HepG2 (cell line): ENCODE data around the gene BHLHA9. TPM values are rescaled to one million over a fixed set of nuclear protein-coding genes. Genes with fewer than 3 reads are reported as not detected.

Experiments
- ATAC-seq: fragments of 200-7000 bp; cut with Tn5 transposase; 3 replicates; pipeline ENCODE4 v1.9.1; 2020; ENCODE audit warnings: mild to moderate bottlenecking, moderate library complexity
- BruUV-seq: library from RNA; stranded (reverse); fragments of 400-500 nt; replicated peaks from 2 replicates; lab custom pipeline; 2021; lab: Mats Ljungman, UMichigan
- CTCF ChIA-PET: fragments of 300-600 bp; formaldehyde crosslinking; extraction: SDS; loops from one replicate; lab custom pipeline; 2021; ENCODE audit warnings: low total read pairs, inconsistent platforms, low intra/inter-chr PET ratio; lab: Yijun Ruan, JAX
- POLR2A ChIA-PET: fragments of 350-600 bp; sonication (Branson Sonifier 250); formaldehyde crosslinking; loops from one replicate; lab custom pipeline; 2020; ENCODE audit warnings: antibody characterized with exemption, inconsistent platforms; lab: Yijun Ruan, JAX
- DNase-seq: peaks from one replicate; pipeline ENCODE4 v3.0.0-alpha.2; 2015; ENCODE audit warnings: low spot score
- FAIRE-seq: peaks from 3 replicates; lab custom pipeline; 2011; peaks lifted over from hg19 to GRCh38; lab: Jason Lieb, UNC
- H2AFZ ChIP-seq: one replicate; pipeline ENCODE4 v1.6.1; 2011; ENCODE audit warnings: low read length, inconsistent platforms
- H3K27ac ChIP-seq: fragments of 300-600 bp; 3 replicates; pipeline ENCODE4 v1.8.0; 2011; ENCODE audit warnings: mixed run types, mild to moderate bottlenecking, mixed read lengths, low read length, inconsistent platforms; ENCODE audit not compliant: insufficient read depth; ENCODE audit errors: extremely low read length
- H3K27me3 ChIP-seq, 2 experiments: fragments of 200-600 bp in 1 of 2; 2 replicates in 1 of 2; 3 replicates in 1 of 2; pipeline versions ENCODE4 v1.6.0 to v1.8.0; 2011; ENCODE audit warnings: low read length in 2 of 2, mild to moderate bottlenecking in 2 of 2, moderate library complexity in 2 of 2, inconsistent platforms in 1 of 2; ENCODE audit not compliant: insufficient read depth in 2 of 2, control insufficient read depth in 1 of 2
- H3K36me3 ChIP-seq, 2 experiments: fragments of 200-600 bp in 1 of 2; replicated peaks in 1 of 2; 2 replicates in 1 of 2; 3 replicates in 1 of 2; pipeline versions ENCODE4 v1.5.1 to v1.8.0; 2011; ENCODE audit warnings: low read length in 2 of 2, inconsistent platforms in 1 of 2; ENCODE audit not compliant: insufficient read depth in 2 of 2, control insufficient read depth in 1 of 2
- H3K4me1 ChIP-seq: 2 replicates; pipeline ENCODE4 v1.5.1; 2012; ENCODE audit warnings: low read length, inconsistent platforms; ENCODE audit not compliant: insufficient read depth
- H3K4me2 ChIP-seq: 2 replicates; pipeline ENCODE4 v1.6.0; 2011; ENCODE audit warnings: low read depth, low read length, inconsistent platforms
- H3K4me3 ChIP-seq, 3 experiments: fragments of 200-600 bp in 1 of 3; sonication (generic), shearing (Covaris generic) in 1 of 3; replicated peaks in 1 of 3; 2 replicates each; pipeline ENCODE4 v1.5.1; 2011 to 2016; ENCODE audit warnings: low read length in 3 of 3, inconsistent platforms in 2 of 3, low read depth in 2 of 3, mild to moderate bottlenecking in 2 of 3, control low read depth in 1 of 3, mixed read lengths in 1 of 3; ENCODE audit not compliant: insufficient read depth in 1 of 3
- H3K79me2 ChIP-seq: one replicate; pipeline ENCODE4 v1.6.1; 2011; ENCODE audit warnings: low read length, inconsistent platforms; ENCODE audit not compliant: insufficient read depth
- H3K9ac ChIP-seq: 2 replicates; pipeline ENCODE4 v1.6.0; 2011; ENCODE audit warnings: mild to moderate bottlenecking, low read depth, low read length, inconsistent platforms; ENCODE audit not compliant: insufficient read depth
- H3K9me3 ChIP-seq: 2 replicates; pipeline ENCODE4 v1.5.1; 2012; ENCODE audit warnings: mild to moderate bottlenecking, low read length
- H4K20me1 ChIP-seq: 2 replicates; pipeline ENCODE4 v1.6.0; 2011; ENCODE audit warnings: inconsistent platforms, mild to moderate bottlenecking, low read length, moderate library complexity; ENCODE audit not compliant: insufficient read depth
- ASH2L ChIP-seq: fragments of 300-600, 200-600 bp; sonication (generic); IDR thresholded peaks from 2 replicates; pipeline ENCODE4 v1.7.0; 2017; ENCODE audit warnings: low read depth, mild to moderate bottlenecking, moderate library complexity, mixed read lengths, low read length; ENCODE audit not compliant: insufficient read length
- DBP ChIP-seq: sonication (generic); formaldehyde crosslinking; IDR thresholded peaks from 2 replicates; pipeline ENCODE4 v1.4.0; 2020; ENCODE audit warnings: missing genetic modification reagents; ENCODE audit errors: not compliant biosample characterization
- ELF1 ChIP-seq: sonication (generic); formaldehyde crosslinking; IDR thresholded peaks from 2 replicates; pipeline ENCODE4 v1.4.0; 2020; ENCODE audit warnings: missing genetic modification reagents
- FIP1L1 ChIP-seq: fragments of 200-400 bp; formaldehyde crosslinking; IDR thresholded peaks from 2 replicates; pipeline ENCODE4 v1.6.1; 2018; ENCODE audit warnings: low read depth, mild to moderate bottlenecking, low read length, moderate library complexity, borderline replicate concordance; ENCODE audit not compliant: insufficient read depth
- REPIN1 ChIP-seq: sonication (generic); formaldehyde crosslinking; IDR thresholded peaks from 2 replicates; pipeline ENCODE4 v1.8.0; 2022; ENCODE audit warnings: missing genetic modification reagents, low read depth, mild to moderate bottlenecking, borderline replicate concordance
- REST ChIP-seq, 2 experiments: IDR thresholded peaks; 2 replicates each; pipeline ENCODE4 v1.6.1; 2011 to 2012; ENCODE audit warnings: low read length in 2 of 2, borderline replicate concordance in 1 of 2, low read depth in 1 of 2, mild to moderate bottlenecking in 1 of 2, moderate library complexity in 1 of 2
- SAFB2 ChIP-seq: sonication (generic); formaldehyde crosslinking; IDR thresholded peaks from 2 replicates; pipeline ENCODE4 v1.5.1; 2020; ENCODE audit warnings: missing genetic modification reagents, low read depth, mild to moderate bottlenecking, borderline replicate concordance
- XBP1 ChIP-seq: sonication (generic); formaldehyde crosslinking; IDR thresholded peaks from 2 replicates; pipeline ENCODE4 v1.5.0; 2020; ENCODE audit warnings: missing genetic modification reagents
- ZNF318 ChIP-seq: sonication (generic); formaldehyde crosslinking; IDR thresholded peaks from 2 replicates; pipeline ENCODE4 v1.4.0; 2020; ENCODE audit warnings: mild to moderate bottlenecking, missing genetic modification reagents
- WGBS: methylation state at CpG from one replicate; pipeline ENCODE4 v1.1.6; 2017; ENCODE audit warnings: low lambda C conversion rate; 5-methylcytosine and 5-hydroxymethylcytosine counted together
- in situ Hi-C: cut with HindIII; loops from 2 replicates; pipeline ENCODE4 v1.10.0; 2017; ENCODE audit warnings: low pct_unique_long_range_greater_than_20kb; ENCODE audit not compliant: extremely low pct_ligation_motif_present
- intact Hi-C: fragments of 100-400 bp; cut with micrococcal nuclease; formaldehyde crosslinking; loops from one replicate; pipeline ENCODE4 v1.10.0; 2022; ENCODE audit not compliant: unreplicated experiment
- polyA plus RNA-seq, 8 experiments: library from polyadenylated mRNA; depleted of rRNA in 3 of 8; stranded (reverse) in 7 of 8; unstranded in 1 of 8; fragments of >200 nt; fragmentation: Illumina TruSeq in 4 of 8; extraction: Trizol in 4 of 8; gene quantifications; 2 replicates each; pipeline versions ENCODE4 v1.2.1 to v1.2.3, GENCODE V29; 2011 to 2016; ENCODE audit warnings: low read depth in 4 of 8, missing spikeins in 1 of 8, mixed read lengths in 1 of 8; ENCODE audit not compliant: insufficient read depth in 1 of 8
- total RNA-seq, 5 experiments: library from RNA; depleted of rRNA; stranded (reverse); fragments of >200 nt; fragmentation: Illumina TruSeq; extraction: Trizol; gene quantifications; 2 replicates each; pipeline ENCODE4 v1.2.3, GENCODE V29; 2016; ENCODE audit warnings: low read depth in 1 of 5

Gene BHLHA9
- total and polyA plus RNA-seq, 2 of the 13 experiments (the other 11 are each of a cell fraction or from before 2014, with no cell fraction given): not detected

GRCh38 chr17:1315409-1315808 is 45.2 kb downstream of the BHLHA9 start (continued):
- TF ChIP-seq REPIN1: no peak

- intact Hi-C loops: no loop called here
- TF ChIP-seq SAFB2 (CRISPR knock-in tag) (no peak), XBP1 (CRISPR knock-in tag) (no peak), ELF1 (CRISPR knock-in tag) (no peak), FIP1L1 (no peak), DBP (CRISPR knock-in tag) (no peak), ZNF318 (CRISPR knock-in tag) (no peak), REST (IDR thresholded peaks at IDR 0.05; ENCODE audit: borderline replicate concordance in 1 of 2, low read depth in 1 of 2, low read length in 2 of 2) (no peak), ASH2L (no peak)
Measured at GRCh38 chr17:1315891-1316403, 45.7 kb downstream of the BHLHA9 start.

More at GRCh38 chr17:1315891-1316403, 45.7 kb downstream of the BHLHA9 start:
- CTCF ChIA-PET: no interaction called here
- Histone ChIP-seq H3K4me3 (no peak overlapping the region), H3K79me2 (no peaks in the 10 kb centered on the region), H4K20me1 (no peaks in the 10 kb centered on the region), H3K27ac (no peak overlapping the region), H2AFZ (no peak overlapping the region), H3K4me2 (no peak overlapping the region), H3K9me3 (no peaks in the 10 kb centered on the region), H3K9ac (no peak overlapping the region), H3K27me3 (peaks cover 0 to 28% of the 10 kb centered on the region in 2 experiments; a peak in 3 of 5 replicates), H3K4me1 (0 out of 2 replicates have a peak, but pooled peaks cover 6% of the 10 kb centered on the region), H3K36me3 (no peaks in the 10 kb centered on the region)
- ATAC-seq: peak; percentile 41; the same call in 1 of the 3 replicates
- DNase-seq: no peak
- POLR2A ChIA-PET: no interaction called here
- in situ Hi-C loops: no loop called here
- no peak for FAIRE-seq
- 56% methylated on average over 4 of the region's 10 CpGs for WGBS
- no TSS peak for BruUV-seq
